A673 (cell line): Measurements from ENCODE around the gene CLASP2.

Source experiments
- CTCF ChIP-seq: fragments of 300-800, 200-600 bp; sonication (generic); conservative IDR thresholded peaks from 2 replicates; pipeline ENCODE4 v1.5.1; 2017; ENCODE audit warnings: low read depth, mild to moderate bottlenecking, antibody characterized with exemption, low read length, moderate library complexity, mixed read lengths
- EZH2 ChIP-seq: fragments of 200-600 bp; sonication (generic); IDR thresholded peaks from 2 replicates; pipeline ENCODE4 v1.6.1; 2017; ENCODE audit warnings: borderline replicate concordance, low read depth, mild to moderate bottlenecking, mixed read lengths, antibody characterized with exemption, low read length; ENCODE audit not compliant: poor library complexity, severe bottlenecking

- no peak for TF ChIP-seq CTCF
- TF ChIP-seq EZH2: no peak
These were observed 33.3 kb upstream of the CLASP2 start for GRCh38 chr3:33751336-33751735.
